Activated B cell treated with CpG ODN at 0.5 μM for 24 hours (primary cell): Measurements from ENCODE around the gene LDLR. TPM values are rescaled to one million over a fixed set of nuclear protein-coding genes. Genes with fewer than 3 reads are reported as not detected.
"Not testable (repeated sequence)": the region's sequence is repeated elsewhere in the genome, so short reads cannot be mapped to it uniquely, and the experiment has no call there.

Experiments
- ATAC-seq: fragments of 200-7000 bp; cut with Tn5 transposase; one replicate; pipeline ENCODE4 v1.10.0; 2021; ENCODE audit warnings: low read depth, mild to moderate bottlenecking, moderate library complexity
- CTCF ChIA-PET: fragments of 350-600 bp; sonication (Branson Sonifier 250); formaldehyde crosslinking; loops from one replicate; lab custom pipeline; 2021; ENCODE audit warnings: antibody characterized with exemption; lab: Charles Lee
- POLR2A ChIA-PET: fragments of 350-600 bp; sonication (Branson Sonifier 250); formaldehyde crosslinking; loops from one replicate; lab custom pipeline; 2021; ENCODE audit warnings: antibody characterized with exemption; lab: Charles Lee
- DNase-seq: peaks from one replicate; pipeline ENCODE4 v3.0.0; 2022
- H3K27ac Mint-ChIP-seq: one replicate; pipeline ENCODE4 v1.8.0; 2020; ENCODE audit warnings: mixed read lengths
- H3K27me3 Mint-ChIP-seq: one replicate; pipeline ENCODE4 v1.8.0; 2021; ENCODE audit warnings: mixed read lengths
- H3K36me3 Mint-ChIP-seq: one replicate; pipeline ENCODE4 v1.8.0; 2021; ENCODE audit warnings: low read depth, mixed read lengths
- H3K4me1 Mint-ChIP-seq: one replicate; pipeline ENCODE4 v1.8.0; 2021; ENCODE audit warnings: mixed read lengths
- H3K4me3 Mint-ChIP-seq: one replicate; pipeline ENCODE4 v1.8.0; 2020; ENCODE audit warnings: mild to moderate bottlenecking, mixed read lengths
- H3K9me3 Mint-ChIP-seq: one replicate; pipeline ENCODE4 v1.8.0; 2020; ENCODE audit warnings: mixed read lengths
- intact Hi-C: fragments of 100-400 bp; cut with micrococcal nuclease; formaldehyde crosslinking; loops from one replicate; pipeline ENCODE4 v1.15.1; 2024
- total RNA-seq: library from RNA; stranded (reverse); gene quantifications from 2 replicates; pipeline ENCODE4 v1.2.3, GENCODE V29; 2022
- TF ChIP-seq, protein P1 (sequence below): fragments of 200-600 bp; IDR thresholded peaks from one replicate; pipeline ENCODE4 v1.8.0; 2022; ENCODE audit warnings: antibody characterized with exemption, mild to moderate bottlenecking

Gene LDLR
- total RNA-seq, 1 donor from 2014 or later, result 20.9 TPM

DNA sequence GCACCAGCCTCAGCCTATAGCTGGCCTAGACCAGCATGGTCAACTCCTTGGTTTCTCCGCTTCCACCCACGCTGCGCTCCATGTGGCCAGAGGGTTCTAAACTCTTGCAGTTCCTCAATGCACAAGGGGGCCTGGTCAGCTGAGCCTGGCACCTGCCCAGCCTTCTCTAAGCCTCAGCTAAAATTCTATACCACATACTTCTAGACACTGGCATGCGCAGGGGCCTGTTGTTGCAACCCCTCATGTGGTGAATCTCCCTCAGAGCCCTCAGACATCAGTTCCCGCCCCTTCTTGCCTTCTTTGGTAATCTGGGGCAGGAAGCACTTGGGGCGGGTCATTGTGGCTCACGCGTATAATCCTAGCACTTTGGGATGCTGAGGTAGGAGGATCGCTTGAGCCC lies 19.7 kb upstream of the LDLR start:
- DNase-seq, result no peak
- H3K36me3 Mint-ChIP-seq, result peaks cover 11% of the 10 kb centered on the region
- no peak for ATAC-seq
- peaks cover 7% of the 10 kb centered on the region for H3K4me1 Mint-ChIP-seq
- peaks cover 6% of the 10 kb centered on the region for H3K9me3 Mint-ChIP-seq
- no peak overlapping the region for H3K4me3 Mint-ChIP-seq
- intact Hi-C loops, result no loop called here
- H3K27ac Mint-ChIP-seq, result no peak overlapping the region
- ChIA-PET CTCF (no interaction called here), POLR2A (no interaction called here)
- TF ChIP-seq, protein P1, sequence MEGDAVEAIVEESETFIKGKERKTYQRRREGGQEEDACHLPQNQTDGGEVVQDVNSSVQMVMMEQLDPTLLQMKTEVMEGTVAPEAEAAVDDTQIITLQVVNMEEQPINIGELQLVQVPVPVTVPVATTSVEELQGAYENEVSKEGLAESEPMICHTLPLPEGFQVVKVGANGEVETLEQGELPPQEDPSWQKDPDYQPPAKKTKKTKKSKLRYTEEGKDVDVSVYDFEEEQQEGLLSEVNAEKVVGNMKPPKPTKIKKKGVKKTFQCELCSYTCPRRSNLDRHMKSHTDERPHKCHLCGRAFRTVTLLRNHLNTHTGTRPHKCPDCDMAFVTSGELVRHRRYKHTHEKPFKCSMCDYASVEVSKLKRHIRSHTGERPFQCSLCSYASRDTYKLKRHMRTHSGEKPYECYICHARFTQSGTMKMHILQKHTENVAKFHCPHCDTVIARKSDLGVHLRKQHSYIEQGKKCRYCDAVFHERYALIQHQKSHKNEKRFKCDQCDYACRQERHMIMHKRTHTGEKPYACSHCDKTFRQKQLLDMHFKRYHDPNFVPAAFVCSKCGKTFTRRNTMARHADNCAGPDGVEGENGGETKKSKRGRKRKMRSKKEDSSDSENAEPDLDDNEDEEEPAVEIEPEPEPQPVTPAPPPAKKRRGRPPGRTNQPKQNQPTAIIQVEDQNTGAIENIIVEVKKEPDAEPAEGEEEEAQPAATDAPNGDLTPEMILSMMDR, result no peak
- peaks cover 8% of the 10 kb centered on the region for H3K27me3 Mint-ChIP-seq

DNA sequence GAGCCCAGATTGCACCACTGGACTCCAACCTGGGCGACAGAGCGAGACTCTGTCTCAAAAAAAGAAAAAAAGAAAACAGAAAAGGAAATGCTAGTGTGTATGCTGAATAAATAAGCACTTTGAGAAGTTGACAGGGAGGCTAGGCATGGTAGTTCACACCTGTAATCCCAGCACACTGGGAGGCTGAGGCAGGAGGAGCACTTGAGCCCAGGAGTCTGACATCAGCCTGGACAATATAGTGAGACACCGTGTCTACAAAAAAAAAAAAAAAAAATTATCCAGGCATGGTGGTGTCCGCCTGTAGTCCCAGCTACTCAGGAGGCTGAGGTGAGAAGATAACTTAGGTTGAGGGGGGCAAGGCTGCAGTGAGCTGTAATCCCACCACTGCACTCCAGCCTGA lies 19.1 kb upstream of the LDLR start:
- ChIA-PET CTCF (no interaction called here), POLR2A (no interaction called here)
- no peak overlapping the region for H3K4me3 Mint-ChIP-seq
- H3K36me3 Mint-ChIP-seq, result peaks cover 8% of the 10 kb centered on the region
- ATAC-seq, result no peak
- peaks cover 6% of the 10 kb centered on the region for H3K9me3 Mint-ChIP-seq
- intact Hi-C loops, result no loop called here
- H3K27me3 Mint-ChIP-seq, result peaks cover 11% of the 10 kb centered on the region
- H3K27ac Mint-ChIP-seq, result no peak overlapping the region
- no peak for DNase-seq
- TF ChIP-seq, protein P1, result no peak
- peaks cover 11% of the 10 kb centered on the region for H3K4me1 Mint-ChIP-seq

GRCh38 chr19:11073568-11073967 lies 15.7 kb upstream of the LDLR start:
- no peak overlapping the region for H3K27ac Mint-ChIP-seq
- intact Hi-C loops, result no loop called here
- no peak for DNase-seq
- TF ChIP-seq, protein P1, result no peak
- H3K4me3 Mint-ChIP-seq, result no peak overlapping the region
- H3K4me1 Mint-ChIP-seq, result peaks cover 12% of the 10 kb centered on the region
- no peaks in the 10 kb centered on the region for H3K36me3 Mint-ChIP-seq
- no peaks in the 10 kb centered on the region for H3K9me3 Mint-ChIP-seq
- ChIA-PET POLR2A (no interaction called here), CTCF (no interaction called here)
- peaks cover 21% of the 10 kb centered on the region for H3K27me3 Mint-ChIP-seq
- ATAC-seq, result no peak

GRCh38 chr19:11076792-11077191 lies 12.5 kb upstream of the LDLR start:
- H3K27ac Mint-ChIP-seq, ATAC-seq, DNase-seq, intact Hi-C loops, H3K9me3 Mint-ChIP-seq, H3K4me3 Mint-ChIP-seq, H3K36me3 Mint-ChIP-seq, CTCF ChIA-PET, POLR2A ChIA-PET: not testable (repeated sequence)
- peaks cover 25% of the 10 kb centered on the region for H3K27me3 Mint-ChIP-seq
- H3K4me1 Mint-ChIP-seq, result peaks cover 12% of the 10 kb centered on the region

DNA sequence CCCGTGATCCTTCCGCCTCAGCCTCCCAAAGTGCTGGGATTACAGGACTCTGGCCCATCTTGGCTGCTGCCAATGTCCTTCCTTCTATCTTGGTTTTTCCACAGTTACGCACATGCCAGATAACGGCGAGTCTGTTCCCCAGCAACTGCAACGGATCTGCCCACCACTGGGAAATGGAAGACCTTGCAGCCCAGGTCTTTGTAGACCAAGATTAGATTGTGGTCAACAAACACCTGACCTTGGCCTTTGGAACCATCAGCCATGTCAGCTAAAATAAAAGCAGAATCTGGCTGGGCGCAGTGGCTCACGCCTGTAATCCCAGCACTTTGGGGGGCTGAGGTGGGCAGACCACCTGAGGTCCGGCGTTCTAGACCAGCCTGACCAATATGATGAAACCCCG lies 10.4 kb upstream of the LDLR start:
- intact Hi-C loops, result no loop called here
- ChIA-PET CTCF (interaction anchor here (0.6 kb wide), 1 partner anchor 121 kb away, joined by 3 read pairs; no protein-coding TSS in a partner anchor), POLR2A (interaction anchor here (0.6 kb wide), 1 partner anchor 701 kb away, joined by 3 read pairs; no protein-coding TSS in a partner anchor)
- H3K9me3 Mint-ChIP-seq, result no peaks in the 10 kb centered on the region
- TF ChIP-seq, protein P1, result no peak
- peaks cover 29% of the 10 kb centered on the region for H3K27me3 Mint-ChIP-seq
- DNase-seq, result no peak
- H3K4me3 Mint-ChIP-seq, result no peak overlapping the region
- peaks cover 11% of the 10 kb centered on the region for H3K4me1 Mint-ChIP-seq
- H3K36me3 Mint-ChIP-seq, result no peaks in the 10 kb centered on the region
- no peak for ATAC-seq
- no peak overlapping the region for H3K27ac Mint-ChIP-seq

GRCh38 chr19:11079999-11080398 lies 9.3 kb upstream of the LDLR start:
- DNase-seq (no peak), ATAC-seq (no peak)
- POLR2A ChIA-PET, result no interaction called here
- intact Hi-C loops, result no loop called here
- H3K4me1 Mint-ChIP-seq, result peaks cover 2% of the 10 kb centered on the region
- no peak overlapping the region for H3K4me3 Mint-ChIP-seq
- CTCF ChIA-PET, result no interaction called here
- TF ChIP-seq, protein P1, result no peak
- peaks cover 21% of the 10 kb centered on the region for H3K27me3 Mint-ChIP-seq
- H3K27ac Mint-ChIP-seq, result no peak overlapping the region
- no peaks in the 10 kb centered on the region for H3K36me3 Mint-ChIP-seq
- H3K9me3 Mint-ChIP-seq, result no peaks in the 10 kb centered on the region
